Loucy (cell line): ENCODE results near the gene C1QTNF1.

ENCODE experiments used
- H2AFZ ChIP-seq: fragments of 200-600 bp; sonication (generic); 2 replicates; pipeline ENCODE4 v1.6.0; 2016; ENCODE audit warnings: antibody characterized with exemption, mild to moderate bottlenecking, low read length, moderate library complexity
- H3F3A ChIP-seq: fragments of 200-600 bp; 2 replicates; pipeline ENCODE4 v1.6.0; 2016; ENCODE audit warnings: antibody characterized with exemption, low read depth, mild to moderate bottlenecking
- H3K27me3 ChIP-seq: fragments of 200-600 bp; sonication (generic); 2 replicates; pipeline ENCODE4 v1.6.1; 2014; ENCODE audit warnings: low read length, mild to moderate bottlenecking; ENCODE audit not compliant: insufficient read depth, poor library complexity, severe bottlenecking
- H3K36me3 ChIP-seq: fragments of 200-600 bp; sonication (generic); 2 replicates; pipeline ENCODE4 v1.6.1; 2016; ENCODE audit warnings: low read length; ENCODE audit not compliant: insufficient read depth
- H3K4me1 ChIP-seq: fragments of 200-600 bp; sonication (generic); 2 replicates; pipeline ENCODE4 v1.5.1; 2014; ENCODE audit warnings: low read length, mild to moderate bottlenecking; ENCODE audit not compliant: insufficient read depth, poor library complexity, severe bottlenecking
- H3K4me2 ChIP-seq: fragments of 200-600 bp; sonication (generic); 2 replicates; pipeline ENCODE4 v1.6.0; 2014; ENCODE audit warnings: antibody characterized with exemption, low read length, low read depth, mild to moderate bottlenecking; ENCODE audit not compliant: poor library complexity, severe bottlenecking
- H3K4me3 ChIP-seq: fragments of 200-600 bp; sonication (generic); 2 replicates; pipeline ENCODE4 v1.5.1; 2014; ENCODE audit warnings: low read length, mild to moderate bottlenecking, mixed read lengths; ENCODE audit not compliant: poor library complexity, severe bottlenecking
- H3K79me2 ChIP-seq: fragments of 200-600 bp; sonication (generic); 2 replicates; pipeline ENCODE4 v1.6.1; 2014; ENCODE audit warnings: low read length; ENCODE audit not compliant: insufficient read depth
- H3K9ac ChIP-seq: fragments of 200-600 bp; sonication (generic); 2 replicates; pipeline ENCODE4 v1.6.0; 2014; ENCODE audit warnings: mild to moderate bottlenecking, low read depth, low read length, moderate library complexity; ENCODE audit not compliant: poor library complexity, severe bottlenecking
- H3K9me2 ChIP-seq: fragments of 200-600 bp; sonication (generic); replicated peaks from 2 replicates; pipeline ENCODE4 v1.6.1; 2016; ENCODE audit warnings: low read depth, low read length, mixed read lengths
- H3K9me3 ChIP-seq: fragments of 200-600 bp; sonication (generic); 2 replicates; pipeline ENCODE4 v1.6.1; 2014; ENCODE audit warnings: mild to moderate bottlenecking, antibody characterized with exemption, low read length, low read depth; ENCODE audit not compliant: insufficient read depth
- H4K20me1 ChIP-seq: fragments of 200-600 bp; sonication (generic); 2 replicates; pipeline ENCODE4 v1.6.0; 2014; ENCODE audit warnings: antibody characterized with exemption, low read length, mild to moderate bottlenecking; ENCODE audit not compliant: insufficient read depth, poor library complexity, severe bottlenecking
- EZH2phosphoT487 ChIP-seq: fragments of 200-600 bp; IDR thresholded peaks from 2 replicates; pipeline ENCODE4 v1.6.1; 2018; ENCODE audit warnings: antibody characterized with exemption, mild to moderate bottlenecking, moderate library complexity, borderline replicate concordance
- TF ChIP-seq, protein P1 (sequence below): fragments of 200-600 bp; sonication (generic); conservative IDR thresholded peaks from 2 replicates; pipeline ENCODE4 v1.5.1; 2014; ENCODE audit warnings: mild to moderate bottlenecking, antibody characterized with exemption, low read length

The C1QTNF1 gene

DNA sequence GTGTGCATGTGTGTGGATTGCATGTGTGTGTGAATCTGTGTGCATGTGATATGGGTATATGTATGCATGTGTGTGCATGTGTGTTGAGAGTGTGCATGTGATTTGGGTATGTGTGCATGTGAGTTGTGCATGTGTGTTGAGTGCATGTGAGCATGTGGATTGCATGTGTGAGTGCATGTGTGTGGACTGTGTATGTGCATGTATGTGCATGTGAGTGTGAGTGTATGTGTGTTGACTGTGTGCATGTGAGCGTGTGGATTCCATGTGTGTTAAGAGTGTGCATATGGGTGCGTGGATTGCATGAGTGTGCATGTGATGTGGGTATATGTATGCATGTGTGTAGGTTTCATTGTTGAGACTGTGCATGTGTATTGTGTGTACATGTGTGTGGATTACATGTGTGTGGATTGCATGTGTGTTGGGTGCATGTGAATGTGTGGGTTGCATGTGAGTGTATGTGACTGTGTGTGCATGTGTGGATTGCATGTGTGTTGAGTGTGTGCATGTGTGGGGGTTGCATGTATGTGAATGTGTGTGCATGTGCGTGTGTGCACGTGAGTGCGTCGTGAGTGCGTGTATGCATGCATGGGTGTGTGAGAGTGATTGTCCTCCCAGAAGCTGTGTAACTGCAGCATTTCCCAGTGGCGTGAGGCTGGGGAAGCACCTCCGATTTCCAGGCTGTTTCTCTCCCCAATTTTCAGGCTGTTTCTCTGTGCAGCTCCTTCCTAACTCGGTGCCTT lies 19.4 kb downstream of the C1QTNF1 start:
- H3F3A ChIP-seq = no peaks in the 10 kb centered on the region
- no peaks in the 10 kb centered on the region for H3K9me2 ChIP-seq
- TF ChIP-seq, protein P1, sequence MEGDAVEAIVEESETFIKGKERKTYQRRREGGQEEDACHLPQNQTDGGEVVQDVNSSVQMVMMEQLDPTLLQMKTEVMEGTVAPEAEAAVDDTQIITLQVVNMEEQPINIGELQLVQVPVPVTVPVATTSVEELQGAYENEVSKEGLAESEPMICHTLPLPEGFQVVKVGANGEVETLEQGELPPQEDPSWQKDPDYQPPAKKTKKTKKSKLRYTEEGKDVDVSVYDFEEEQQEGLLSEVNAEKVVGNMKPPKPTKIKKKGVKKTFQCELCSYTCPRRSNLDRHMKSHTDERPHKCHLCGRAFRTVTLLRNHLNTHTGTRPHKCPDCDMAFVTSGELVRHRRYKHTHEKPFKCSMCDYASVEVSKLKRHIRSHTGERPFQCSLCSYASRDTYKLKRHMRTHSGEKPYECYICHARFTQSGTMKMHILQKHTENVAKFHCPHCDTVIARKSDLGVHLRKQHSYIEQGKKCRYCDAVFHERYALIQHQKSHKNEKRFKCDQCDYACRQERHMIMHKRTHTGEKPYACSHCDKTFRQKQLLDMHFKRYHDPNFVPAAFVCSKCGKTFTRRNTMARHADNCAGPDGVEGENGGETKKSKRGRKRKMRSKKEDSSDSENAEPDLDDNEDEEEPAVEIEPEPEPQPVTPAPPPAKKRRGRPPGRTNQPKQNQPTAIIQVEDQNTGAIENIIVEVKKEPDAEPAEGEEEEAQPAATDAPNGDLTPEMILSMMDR = no peak
- no peak for TF ChIP-seq EZH2phosphoT487
- H3K9me3 ChIP-seq = no peaks in the 10 kb centered on the region
- no peaks in the 10 kb centered on the region for H3K79me2 ChIP-seq
- no peak overlapping the region for H2AFZ ChIP-seq
- H3K27me3 ChIP-seq = no peaks in the 10 kb centered on the region
- no peak overlapping the region for H3K9ac ChIP-seq
- no peak overlapping the region for H3K4me3 ChIP-seq
- no peaks in the 10 kb centered on the region for H4K20me1 ChIP-seq
- no peaks in the 10 kb centered on the region for H3K36me3 ChIP-seq
- H3K4me1 ChIP-seq = no peaks in the 10 kb centered on the region
- H3K4me2 ChIP-seq = no peak overlapping the region

DNA sequence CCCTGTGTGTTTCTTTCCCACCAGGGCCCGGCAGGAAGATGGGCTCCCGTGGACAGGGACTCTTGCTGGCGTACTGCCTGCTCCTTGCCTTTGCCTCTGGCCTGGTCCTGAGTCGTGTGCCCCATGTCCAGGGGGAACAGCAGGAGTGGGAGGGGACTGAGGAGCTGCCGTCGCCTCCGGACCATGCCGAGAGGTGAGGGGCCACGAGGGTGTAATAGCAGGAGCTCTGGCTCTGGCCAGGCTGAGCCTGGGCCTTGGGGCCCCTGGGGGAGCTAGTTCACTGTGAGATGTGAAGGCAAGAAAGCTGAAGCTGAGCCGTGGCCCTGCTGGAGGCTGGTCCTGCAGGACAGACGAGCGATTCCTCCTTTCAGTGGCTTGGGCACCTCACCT lies 20.0 kb downstream of the C1QTNF1 start:
- Histone ChIP-seq H3K4me3 (no peak overlapping the region), H3K4me2 (no peak overlapping the region), H3K4me1 (no peaks in the 10 kb centered on the region), H2AFZ (no peak overlapping the region), H3K79me2 (no peaks in the 10 kb centered on the region), H3K27me3 (no peaks in the 10 kb centered on the region), H3K9me2 (no peaks in the 10 kb centered on the region), H4K20me1 (no peaks in the 10 kb centered on the region), H3K36me3 (no peaks in the 10 kb centered on the region), H3F3A (no peaks in the 10 kb centered on the region), H3K9ac (no peak overlapping the region), H3K9me3 (no peaks in the 10 kb centered on the region)
- TF ChIP-seq EZH2phosphoT487 = no peak
- TF ChIP-seq, protein P1 = no peak

DNA sequence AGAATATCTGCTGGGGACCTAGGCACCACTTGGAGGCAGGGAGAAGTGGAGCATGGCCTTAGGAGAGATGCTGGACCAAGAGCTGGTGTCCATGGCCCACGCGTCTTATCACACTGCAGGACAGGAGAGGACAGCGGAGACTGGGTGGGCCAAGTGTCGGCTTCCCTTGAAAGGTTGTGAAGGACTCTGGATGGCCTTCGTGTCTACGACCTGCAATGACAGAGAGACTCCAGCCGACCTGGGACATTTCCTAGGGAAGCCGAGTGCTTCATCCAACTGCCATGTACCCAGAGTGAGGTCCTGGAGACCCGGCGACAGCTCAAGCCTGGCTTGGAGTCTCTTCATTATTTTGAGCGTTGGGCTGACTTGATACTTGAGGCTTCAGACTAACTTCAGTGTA lies 20.5 kb downstream of the C1QTNF1 start:
- H2AFZ ChIP-seq = no peak overlapping the region
- H3F3A ChIP-seq = no peaks in the 10 kb centered on the region
- H3K79me2 ChIP-seq = no peaks in the 10 kb centered on the region
- no peaks in the 10 kb centered on the region for H4K20me1 ChIP-seq
- H3K4me1 ChIP-seq = no peaks in the 10 kb centered on the region
- no peaks in the 10 kb centered on the region for H3K36me3 ChIP-seq
- TF ChIP-seq, protein P1 = no peak
- no peak for TF ChIP-seq EZH2phosphoT487
- H3K4me3 ChIP-seq = no peak overlapping the region
- H3K9me2 ChIP-seq = no peaks in the 10 kb centered on the region
- H3K9ac ChIP-seq = no peak overlapping the region
- no peak overlapping the region for H3K4me2 ChIP-seq
- H3K9me3 ChIP-seq = no peaks in the 10 kb centered on the region
- H3K27me3 ChIP-seq = no peaks in the 10 kb centered on the region
